GM21576 (cell line): ENCODE results near the gene CORO2B.

ENCODE experiments used
- ATAC-seq: cut with Tn5 transposase; IDR thresholded peaks from one replicate; pipeline ENCODE4 v1.9.1; 2021; ENCODE audit warnings: mild to moderate bottlenecking, moderate library complexity; ENCODE audit not compliant: unreplicated experiment

Gene CORO2B

DNA sequence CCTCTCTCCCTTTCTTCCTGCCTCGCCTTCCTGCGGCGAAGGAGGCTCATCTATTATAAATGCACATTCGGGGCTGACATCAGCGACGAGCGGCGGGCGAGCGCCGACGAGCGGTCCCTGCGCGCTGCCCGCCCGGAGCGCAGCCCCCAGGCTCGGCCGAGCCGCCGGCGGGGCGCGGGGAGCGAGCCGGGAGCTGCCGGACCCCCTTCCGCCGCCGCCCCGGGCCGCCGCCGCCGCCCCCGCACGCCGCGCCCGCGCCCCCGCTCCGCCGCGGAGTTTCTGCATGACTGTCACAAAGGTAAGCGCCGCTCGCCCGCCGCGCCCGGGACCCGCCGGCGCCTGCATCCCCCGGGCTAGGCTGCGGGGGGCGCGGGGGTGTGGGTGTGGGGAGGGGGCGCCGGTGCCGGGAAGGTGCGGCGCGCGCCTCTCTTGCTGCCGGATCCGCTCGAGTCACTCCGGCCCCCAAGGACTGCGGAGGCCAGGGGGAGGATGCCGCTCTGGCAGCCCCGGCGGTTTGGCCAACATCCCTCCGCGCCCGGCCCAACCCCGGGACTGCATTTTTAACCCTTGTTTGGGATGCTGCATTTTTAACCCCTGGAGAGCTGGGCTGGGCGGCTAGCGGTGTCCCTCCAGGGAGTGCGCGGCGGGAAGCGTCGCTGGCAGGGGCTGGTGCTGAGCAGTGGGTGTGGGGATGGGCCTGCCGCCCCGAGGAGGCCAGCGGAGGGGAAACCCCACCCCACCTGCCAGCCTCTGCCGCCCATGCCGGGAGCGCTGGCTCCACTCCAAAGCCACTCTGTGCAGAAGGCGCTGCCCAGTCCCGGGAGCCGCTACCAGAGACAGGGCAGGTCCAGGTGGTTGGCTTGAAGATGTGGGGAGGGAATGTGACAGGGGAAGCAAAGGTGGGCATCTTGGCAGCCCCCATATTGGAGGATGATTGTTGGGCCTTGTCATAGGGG, at the start of gene CORO2B:
Gene CORO2B (plus strand): TSS at position 14 of the 956 bp plus-strand sequence. CDS start 270 bp downstream, at position 284.
- ATAC-seq, result no peak

GRCh38 chr15:68531387-68532179, 47.2 kb upstream of the CORO2B start:
- ATAC-seq, result no peak

- no peak for ATAC-seq
Observed at GRCh38 chr15:68536331-68537095, 42.3 kb upstream of the CORO2B start.

DNA sequence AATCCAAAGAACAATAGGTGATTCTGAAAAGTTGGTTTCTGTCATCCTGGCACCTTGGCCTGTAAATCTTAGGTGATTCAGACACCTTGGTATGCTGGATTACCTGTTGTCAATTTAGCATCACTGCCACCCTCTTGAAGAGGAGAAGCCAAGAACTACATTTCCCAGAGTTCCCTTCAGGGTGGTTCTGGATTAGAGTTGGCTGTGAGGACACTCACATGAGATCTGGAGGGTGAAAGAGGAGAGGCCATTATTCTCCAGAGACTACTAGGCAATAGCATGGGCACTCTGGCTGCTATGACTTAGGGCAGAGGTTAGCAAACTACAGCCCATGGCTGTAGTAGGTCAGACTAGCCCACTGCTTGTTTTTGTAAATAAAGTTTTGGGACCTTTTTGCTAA, 41.7 kb upstream of the CORO2B start:
- ATAC-seq, result no peak

- no peak for ATAC-seq
Observed at GRCh38 chr15:68537506-68537905, 41.3 kb upstream of the CORO2B start.

DNA sequence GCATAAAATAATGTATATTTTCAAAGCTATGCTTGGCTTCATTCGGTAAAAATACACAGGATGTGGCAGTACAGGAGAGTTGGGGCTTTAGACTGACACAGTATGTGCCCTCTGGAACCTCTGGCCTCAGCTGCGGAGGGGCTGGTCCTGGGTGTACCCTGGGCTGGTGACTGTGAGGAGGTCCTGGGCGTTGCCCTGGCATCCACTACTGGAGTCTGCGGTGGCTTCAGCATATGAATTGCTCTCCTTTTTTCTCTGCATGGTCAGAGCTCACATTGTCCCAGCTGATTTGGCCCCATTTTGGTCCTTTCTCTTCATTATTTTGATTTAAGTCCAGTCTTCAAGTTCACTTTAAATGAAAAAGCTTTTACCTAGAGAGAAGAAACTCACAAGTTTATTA, 40.5 kb upstream of the CORO2B start:
- no peak for ATAC-seq

GRCh38 chr15:68541743-68542142, 37.0 kb upstream of the CORO2B start:
- ATAC-seq, result no peak

DNA sequence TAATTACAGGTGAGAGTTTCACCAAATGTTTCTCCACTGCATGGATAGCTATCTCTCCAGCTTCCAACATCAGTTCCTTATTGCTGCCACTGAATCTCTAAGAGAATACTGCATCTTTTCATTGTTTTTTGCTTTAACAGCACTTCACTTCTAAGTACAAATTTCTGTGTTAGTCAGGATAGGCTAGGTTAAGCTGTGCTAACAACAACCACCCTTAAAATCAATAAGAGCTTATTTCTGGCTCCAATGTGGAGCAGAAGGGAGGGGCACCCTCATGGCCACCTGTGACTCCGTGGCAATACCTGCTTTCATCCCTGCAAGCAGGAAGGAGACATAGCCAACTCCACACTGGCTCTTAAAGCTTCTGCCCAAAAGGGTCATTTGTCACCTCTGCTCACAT, 36.4 kb upstream of the CORO2B start:
- ATAC-seq, result no peak

GRCh38 chr15:68542771-68543164, 36.0 kb upstream of the CORO2B start:
- ATAC-seq, result no peak

DNA sequence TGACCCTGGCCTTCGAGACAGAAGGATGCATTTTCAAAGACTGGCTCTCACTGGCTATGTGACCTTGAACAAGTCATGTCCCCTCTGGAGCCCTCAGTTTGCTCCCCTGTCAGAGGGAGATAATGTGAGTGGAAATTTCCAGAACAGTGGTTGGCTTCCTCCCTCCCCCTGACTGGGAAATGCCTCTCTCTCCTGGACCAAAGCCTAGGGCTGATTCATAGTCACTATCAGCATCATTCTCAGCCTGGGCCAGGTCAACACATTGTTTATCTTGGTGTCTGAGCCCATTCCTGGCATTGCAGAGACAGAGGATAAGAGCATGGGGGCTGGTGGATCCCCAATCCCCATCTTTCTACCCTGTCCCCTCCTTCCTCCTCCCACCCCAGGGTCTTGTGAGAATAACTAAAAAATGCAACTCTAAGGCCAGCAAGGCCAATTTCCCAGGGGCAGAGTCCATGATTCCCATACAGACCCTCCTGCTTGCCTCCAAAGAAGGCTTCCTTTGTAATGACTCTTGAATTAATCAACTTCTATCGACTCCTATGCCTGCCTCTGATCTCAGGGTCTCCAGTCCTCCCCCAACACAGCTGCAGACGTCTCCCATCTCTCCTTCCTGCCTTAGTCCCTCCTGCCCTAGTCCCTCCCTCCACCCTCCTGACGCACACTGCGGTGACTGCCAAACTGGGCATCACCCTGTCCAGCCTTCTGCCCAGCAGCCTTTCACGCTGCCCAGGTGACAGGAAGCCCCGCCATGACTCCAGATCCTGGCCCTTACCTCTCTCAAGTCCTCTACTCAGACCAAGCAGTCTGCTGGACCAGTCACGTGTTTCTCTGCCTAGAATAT, 35.4 kb upstream of the CORO2B start:
- ATAC-seq, result no peak

GRCh38 chr15:68546318-68546717, 32.5 kb upstream of the CORO2B start:
- no peak for ATAC-seq

- ATAC-seq, result no peak
Observed at GRCh38 chr15:68548364-68548763, 30.4 kb upstream of the CORO2B start.

DNA sequence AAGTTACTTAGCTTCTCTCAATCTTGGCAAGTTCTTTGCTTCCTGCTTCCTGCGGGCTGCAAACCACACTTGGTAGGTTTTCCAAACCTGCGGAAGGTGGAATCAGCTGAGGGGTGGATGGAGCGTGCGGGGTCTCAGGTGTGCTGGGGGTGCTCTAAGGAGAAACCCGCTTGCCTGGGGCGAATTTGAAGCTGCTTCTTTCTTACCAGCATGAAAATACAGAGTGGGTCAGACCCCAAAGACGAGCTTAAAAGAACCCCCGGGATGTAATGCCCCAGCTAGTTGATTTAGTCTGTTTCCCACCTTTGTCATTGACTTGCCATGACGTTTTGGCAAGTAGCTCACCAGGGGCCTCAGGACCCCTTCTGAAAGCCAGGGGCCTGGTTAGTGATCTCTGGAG, 28.8 kb upstream of the CORO2B start:
- ATAC-seq, result no peak

GRCh38 chr15:68550498-68551295, 28.1 kb upstream of the CORO2B start:
- ATAC-seq, result no peak

GRCh38 chr15:68551296-68551635, 27.5 kb upstream of the CORO2B start:
- no peak for ATAC-seq

GRCh38 chr15:68552344-68552743, 26.4 kb upstream of the CORO2B start:
- no peak for ATAC-seq

DNA sequence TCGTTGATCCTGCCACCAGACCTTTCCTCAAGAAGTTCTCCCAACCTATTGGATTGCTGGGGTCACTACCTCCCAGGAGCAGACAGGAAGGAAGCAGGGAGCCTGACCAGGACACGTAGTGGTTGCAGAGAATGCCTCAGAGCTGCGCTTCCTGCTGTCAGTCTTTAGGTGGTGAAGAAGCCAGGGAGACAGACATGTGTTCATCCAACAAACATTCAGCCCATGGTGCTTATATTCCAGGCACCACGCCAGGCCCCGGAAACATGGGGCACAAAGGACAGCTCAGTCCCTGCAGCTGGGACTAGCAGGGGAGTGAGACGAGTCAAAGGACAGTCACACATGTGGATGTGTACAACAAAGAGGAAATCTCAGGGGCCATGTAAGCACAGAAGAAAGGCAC, 26.0 kb upstream of the CORO2B start:
- no peak for ATAC-seq

GRCh38 chr15:68553314-68553993, 25.3 kb upstream of the CORO2B start:
- no peak for ATAC-seq
